Measurements from ENCODE around the gene TNS3.
A peak's percentile ranks its signal among the peaks of the same experiment; 100 is the strongest.

The TNS3 gene

GRCh38 chr7:47292832-47293309, 289.0 kb downstream of the TNS3 start:
- no peak for DNase-seq

GRCh38 chr7:47291461-47292081, 290.3 kb downstream of the TNS3 start:
- no peak for DNase-seq

- no peak for DNase-seq
Measured at GRCh38 chr7:47290867-47291266, 291.0 kb downstream of the TNS3 start.

- DNase-seq: no peak
Measured at GRCh38 chr7:47290466-47290865, 291.4 kb downstream of the TNS3 start.

- no peak for DNase-seq
Measured at GRCh38 chr7:47288060-47288459, 293.9 kb downstream of the TNS3 start.

GRCh38 chr7:47285860-47286491, 295.9 kb downstream of the TNS3 start:
- DNase-seq: no peak

- peak; percentile 59 for DNase-seq
Measured at GRCh38 chr7:47284691-47285635, 296.9 kb downstream of the TNS3 start.

- DNase-seq: no peak
Measured at GRCh38 chr7:47283497-47284131, 298.3 kb downstream of the TNS3 start.

- DNase-seq: no peak
Measured at GRCh38 chr7:47282790-47283496, 299.0 kb downstream of the TNS3 start.

- no peak for DNase-seq
Measured at GRCh38 chr7:47281966-47282643, 299.8 kb downstream of the TNS3 start.

- no peak for DNase-seq
Measured at GRCh38 chr7:47281161-47281560, 300.8 kb downstream of the TNS3 start.

- no peak for DNase-seq
Measured at GRCh38 chr7:47280114-47280513, 301.8 kb downstream of the TNS3 start.

- no peak for DNase-seq
Measured at GRCh38 chr7:47278043-47278442, 303.9 kb downstream of the TNS3 start.

- DNase-seq: no peak
Measured at GRCh38 chr7:47277321-47277781, 304.6 kb downstream of the TNS3 start.

GRCh38 chr7:47273974-47274766, 307.7 kb downstream of the TNS3 start:
- DNase-seq: no peak

GRCh38 chr7:47273088-47273487, 308.8 kb downstream of the TNS3 start:
- DNase-seq: no peak

GRCh38 chr7:47271749-47272148, 310.2 kb downstream of the TNS3 start:
- no peak for DNase-seq

- DNase-seq: no peak
Measured at GRCh38 chr7:47268851-47269836, 312.8 kb downstream of the TNS3 start.

GRCh38 chr7:47267346-47267745, 314.6 kb downstream of the TNS3 start:
- no peak for DNase-seq

GRCh38 chr7:47266799-47267198, 315.1 kb downstream of the TNS3 start:
- DNase-seq: no peak
